IPS-20b (cell line): ENCODE measurements around the gene ONECUT3.
"Not testable (repeated sequence)": the region's sequence is repeated elsewhere in the genome, so short reads cannot be mapped to it uniquely, and the experiment has no call there.

ENCODE experiments used
- H3K27ac ChIP-seq: one replicate; pipeline ENCODE4 v1.5.1; 2013; ENCODE audit warnings: low read length
- H3K27me3 ChIP-seq: 2 replicates; pipeline ENCODE4 v1.6.1; 2013; ENCODE audit warnings: mild to moderate bottlenecking, low read length, inconsistent platforms; ENCODE audit not compliant: insufficient read depth
- H3K36me3 ChIP-seq: 2 replicates; pipeline ENCODE4 v1.6.1; 2013; ENCODE audit warnings: low read depth, mild to moderate bottlenecking, inconsistent platforms, low read length, moderate library complexity; ENCODE audit not compliant: insufficient read depth
- H3K4me1 ChIP-seq: 2 replicates; pipeline ENCODE4 v1.6.1; 2013; ENCODE audit warnings: mild to moderate bottlenecking, control low read depth, inconsistent platforms, low read length, moderate library complexity; ENCODE audit not compliant: insufficient read depth
- H3K4me3 ChIP-seq: 2 replicates; pipeline ENCODE4 v1.5.1; 2013; ENCODE audit warnings: mild to moderate bottlenecking, low read length, inconsistent platforms
- H3K9ac ChIP-seq: 2 replicates; pipeline ENCODE4 v1.6.1; 2013; ENCODE audit warnings: low read depth, mild to moderate bottlenecking, inconsistent platforms, low read length, moderate library complexity
- H3K9me3 ChIP-seq: 2 replicates; pipeline ENCODE4 v1.6.1; 2013; ENCODE audit warnings: mild to moderate bottlenecking, low read depth, low read length, inconsistent platforms; ENCODE audit not compliant: insufficient read depth

The ONECUT3 gene

GRCh38 chr19:1758959-1759903 is 5.9 kb downstream of the ONECUT3 start:
- Histone ChIP-seq H3K4me1 (no peaks in the 10 kb centered on the region), H3K27me3 (peaks cover 99% of the 10 kb centered on the region), H3K27ac (no peak overlapping the region)

GRCh38 chr19:1760020-1760419 is 6.7 kb downstream of the ONECUT3 start:
- Histone ChIP-seq H3K27ac (no peak overlapping the region), H3K9me3 (no peaks in the 10 kb centered on the region), H3K36me3 (no peaks in the 10 kb centered on the region), H3K9ac (no peak overlapping the region), H3K27me3 (peaks cover 100% of the 10 kb centered on the region), H3K4me3 (no peak overlapping the region), H3K4me1 (no peaks in the 10 kb centered on the region)

More at GRCh38 chr19:1758959-1759903, 5.9 kb downstream of the ONECUT3 start:
- Histone ChIP-seq H3K9ac (no peak overlapping the region), H3K9me3 (no peaks in the 10 kb centered on the region), H3K36me3 (no peaks in the 10 kb centered on the region), H3K4me3 (no peak overlapping the region)

- H3K4me1 ChIP-seq, H3K36me3 ChIP-seq, H3K9me3 ChIP-seq, H3K4me3 ChIP-seq, H3K9ac ChIP-seq, H3K27ac ChIP-seq: not testable (repeated sequence)
- H3K27me3 ChIP-seq: peaks cover 100% of the 10 kb centered on the region
These were observed 7.7 kb downstream of the ONECUT3 start for GRCh38 chr19:1760786-1761527.

- peaks cover 100% of the 10 kb centered on the region for H3K27me3 ChIP-seq
These were observed 8.4 kb downstream of the ONECUT3 start for GRCh38 chr19:1761528-1762242.

GRCh38 chr19:1762243-1763117 is 9.2 kb downstream of the ONECUT3 start:
- Histone ChIP-seq H3K27me3 (peaks cover 100% of the 10 kb centered on the region), H3K9ac (no peak overlapping the region), H3K36me3 (no peaks in the 10 kb centered on the region), H3K4me3 (no peak overlapping the region), H3K27ac (no peak overlapping the region), H3K9me3 (no peaks in the 10 kb centered on the region), H3K4me1 (no peaks in the 10 kb centered on the region; the same call in 1 of the 2 replicates)

More at GRCh38 chr19:1761528-1762242, 8.4 kb downstream of the ONECUT3 start:
- Histone ChIP-seq H3K27ac (no peak overlapping the region), H3K9me3 (no peaks in the 10 kb centered on the region), H3K9ac (no peak overlapping the region), H3K4me1 (no peaks in the 10 kb centered on the region; the same call in 1 of the 2 replicates), H3K4me3 (no peak overlapping the region), H3K36me3 (no peaks in the 10 kb centered on the region)

GRCh38 chr19:1763648-1764639 is 10.6 kb downstream of the ONECUT3 start:
- Histone ChIP-seq H3K27me3 (peaks cover 100% of the 10 kb centered on the region), H3K4me3 (no peak overlapping the region), H3K9me3 (no peaks in the 10 kb centered on the region)

GRCh38 chr19:1764729-1765128 is 11.4 kb downstream of the ONECUT3 start:
- no peaks in the 10 kb centered on the region for H3K36me3 ChIP-seq
- no peak overlapping the region for H3K9ac ChIP-seq
- no peak overlapping the region for H3K4me3 ChIP-seq
- H3K4me1 ChIP-seq: no peaks in the 10 kb centered on the region; the same call in 1 of the 2 replicates
- H3K9me3 ChIP-seq: no peaks in the 10 kb centered on the region
- peaks cover 100% of the 10 kb centered on the region for H3K27me3 ChIP-seq
- no peak overlapping the region for H3K27ac ChIP-seq

More at GRCh38 chr19:1763648-1764639, 10.6 kb downstream of the ONECUT3 start:
- Histone ChIP-seq H3K9ac (no peak overlapping the region), H3K36me3 (no peaks in the 10 kb centered on the region), H3K27ac (no peak overlapping the region), H3K4me1 (no peaks in the 10 kb centered on the region; the same call in 1 of the 2 replicates)

- H3K27me3 ChIP-seq: peaks cover 100% of the 10 kb centered on the region
These were observed 12.1 kb downstream of the ONECUT3 start for GRCh38 chr19:1765232-1765903.

GRCh38 chr19:1765904-1766799 is 12.8 kb downstream of the ONECUT3 start:
- Histone ChIP-seq H3K4me1 (no peaks in the 10 kb centered on the region; the same call in 1 of the 2 replicates), H3K4me3 (no peak overlapping the region), H3K36me3 (no peaks in the 10 kb centered on the region), H3K27ac (no peak overlapping the region), H3K9me3 (peaks cover 6% of the 10 kb centered on the region; the same call in 1 of the 2 replicates), H3K27me3 (peaks cover 100% of the 10 kb centered on the region), H3K9ac (no peak overlapping the region)

More at GRCh38 chr19:1765232-1765903, 12.1 kb downstream of the ONECUT3 start:
- no peaks in the 10 kb centered on the region for H3K9me3 ChIP-seq
- no peaks in the 10 kb centered on the region for H3K36me3 ChIP-seq
- H3K4me3 ChIP-seq: no peak overlapping the region
- no peaks in the 10 kb centered on the region; the same call in 1 of the 2 replicates for H3K4me1 ChIP-seq
- no peak overlapping the region for H3K9ac ChIP-seq
- no peak overlapping the region for H3K27ac ChIP-seq
